ACHN (cell line): ENCODE data around the gene COPS4.
A peak's percentile ranks its signal among the peaks of the same experiment; 100 is the strongest.
"Not testable (repeated sequence)": the region's sequence is repeated elsewhere in the genome, so short reads cannot be mapped to it uniquely, and the experiment has no call there.

ENCODE experiments used
- DNase-seq: peaks from one replicate; pipeline ENCODE4 v3.0.0-alpha.2; 2015
- in situ Hi-C: cut with HindIII; loops from 2 replicates; pipeline ENCODE4 v1.10.0; 2017; ENCODE audit warnings: low sequenced_read_pairs, low pct_ligation_motif_present, low pct_unique_long_range_greater_than_20kb

COPS4 gene

DNA sequence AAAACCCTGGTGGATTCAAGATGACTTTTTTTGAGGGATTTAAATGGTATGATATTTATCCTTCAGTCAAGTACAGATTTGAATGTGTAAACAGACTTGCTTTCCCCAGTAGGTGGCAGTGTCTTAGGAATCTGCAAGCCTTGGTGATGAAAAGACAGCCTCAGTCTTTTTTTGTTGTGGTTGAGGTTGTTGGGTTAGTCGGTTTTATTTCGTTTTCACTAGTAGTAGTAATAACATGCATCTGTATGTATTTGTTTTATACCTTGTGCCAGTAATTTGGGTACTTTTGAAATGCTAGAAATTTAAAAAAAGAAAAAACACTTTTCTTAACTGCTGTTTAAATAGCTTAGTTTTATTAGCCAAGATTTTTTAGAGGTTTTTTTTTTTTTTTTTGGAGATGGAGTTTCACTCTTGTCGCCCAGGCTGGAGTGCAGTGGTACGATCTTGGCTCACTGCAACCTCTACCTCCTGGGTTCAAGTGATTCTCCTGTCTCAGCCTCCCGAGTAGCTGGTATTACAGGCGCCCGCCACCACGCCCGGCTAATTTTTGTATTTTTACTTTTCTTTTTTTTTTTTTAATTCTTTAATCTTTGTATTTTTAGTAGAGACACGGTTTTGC is 39.2 kb downstream of the COPS4 start:
- DNase-seq: peak; percentile 67
- in situ Hi-C loops: no loop called here

GRCh38 chr4:83074783-83075182 is 39.8 kb downstream of the COPS4 start:
- DNase-seq, in situ Hi-C loops: not testable (repeated sequence)

GRCh38 chr4:83075311-83076095 is 40.5 kb downstream of the COPS4 start:
- in situ Hi-C loops: no loop called here
- DNase-seq: peak; percentile 8

- in situ Hi-C loops: no loop called here
Measured at GRCh38 chr4:83080561-83080960, 45.6 kb downstream of the COPS4 start.

DNA sequence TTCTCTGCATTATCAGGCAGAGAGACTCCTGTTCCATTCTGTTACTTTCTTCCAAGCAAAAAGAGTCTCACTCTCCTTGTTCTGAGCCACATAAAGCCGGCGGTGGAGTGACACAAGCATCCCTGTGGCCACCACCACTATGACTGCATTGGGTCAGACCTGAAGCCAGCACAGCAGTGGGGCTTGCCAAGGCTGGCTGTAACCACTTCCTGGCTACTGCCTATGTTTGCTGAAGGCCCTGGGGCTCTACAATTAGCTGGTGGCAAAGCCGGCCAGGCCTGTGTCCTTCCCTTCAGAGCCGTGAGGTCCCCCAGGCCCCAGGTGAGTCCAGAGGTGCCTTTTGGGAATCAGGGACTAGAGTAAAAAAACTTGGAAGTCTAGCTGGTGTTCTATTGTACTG is 47.8 kb downstream of the COPS4 start:
- DNase-seq: no peak
- in situ Hi-C loops: no loop called here

More at GRCh38 chr4:83080561-83080960, 45.6 kb downstream of the COPS4 start:
- DNase-seq: no peak

DNA sequence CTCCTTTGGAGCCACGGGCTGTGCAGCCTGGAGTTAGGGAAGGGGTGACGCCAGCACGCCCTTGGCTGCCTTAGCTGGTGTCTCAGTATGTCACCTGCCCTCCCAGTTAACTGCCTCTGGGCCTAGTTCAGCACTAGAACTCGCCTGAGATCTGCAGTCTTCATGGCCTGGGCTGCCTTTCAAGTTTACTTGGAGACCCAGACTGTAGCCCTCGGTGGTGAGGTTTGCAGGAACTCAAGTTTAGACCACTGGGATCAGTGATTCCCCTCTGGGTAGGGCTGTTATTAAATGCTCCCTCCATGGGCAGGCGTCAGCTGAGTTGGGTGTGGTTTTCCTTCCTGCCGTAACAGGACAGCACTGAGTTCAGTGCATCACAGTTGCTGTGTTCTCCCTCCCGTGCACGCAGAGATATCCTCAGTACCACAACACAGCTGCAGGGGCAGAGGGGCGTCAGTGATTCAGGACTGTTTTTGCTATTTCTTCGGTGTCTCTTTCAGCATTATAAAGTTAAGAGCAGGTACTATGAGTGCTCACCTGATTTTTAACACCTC is 49.0 kb downstream of the COPS4 start:
- DNase-seq: no peak
- in situ Hi-C loops: no loop called here

- DNase-seq, in situ Hi-C loops: not testable (repeated sequence)
Measured at GRCh38 chr4:83084956-83085355, 50.0 kb downstream of the COPS4 start.

DNA sequence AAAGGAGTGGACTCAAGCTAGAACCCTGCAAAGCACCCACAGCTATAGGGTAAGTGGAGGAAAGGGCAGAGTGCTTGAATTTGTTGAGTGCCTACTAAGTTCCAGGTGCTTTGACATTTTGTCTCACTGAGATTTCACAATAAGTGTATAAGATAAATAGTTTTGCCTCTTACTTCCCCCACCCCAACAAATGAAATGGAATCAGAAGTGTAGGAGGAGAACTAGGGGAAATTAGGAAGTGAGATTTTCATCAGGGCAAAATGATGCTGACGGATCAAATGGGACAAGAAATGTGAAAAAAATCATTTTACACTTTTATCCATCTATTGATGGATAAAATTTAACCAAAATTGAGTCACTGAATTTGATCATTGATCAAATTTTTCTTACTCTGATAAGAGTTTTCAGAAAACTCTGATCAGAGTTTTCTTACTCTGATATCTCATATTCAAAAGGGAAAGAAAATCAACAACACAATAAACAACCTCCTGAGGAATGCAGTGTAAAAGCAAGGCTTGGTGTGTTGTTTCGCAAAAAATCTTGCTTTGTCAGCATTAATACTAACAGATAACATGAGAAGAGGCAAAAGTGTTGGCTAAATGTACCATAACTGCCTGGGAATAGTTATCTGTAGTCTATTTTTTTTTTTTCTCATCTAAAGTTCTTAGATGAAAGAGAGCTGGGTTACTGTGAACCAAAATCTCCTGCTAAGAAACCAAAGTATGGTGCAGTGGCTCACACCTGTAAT is 54.6 kb downstream of the COPS4 start:
- no peak for DNase-seq
- in situ Hi-C loops: no loop called here

GRCh38 chr4:83093060-83093640 is 58.2 kb downstream of the COPS4 start:
- in situ Hi-C loops: no loop called here
- DNase-seq: no peak

GRCh38 chr4:83096397-83096796 is 61.4 kb downstream of the COPS4 start:
- in situ Hi-C loops: no loop called here

GRCh38 chr4:83104991-83105390 is 70.0 kb downstream of the COPS4 start:
- in situ Hi-C loops: no loop called here
- no peak for DNase-seq

More at GRCh38 chr4:83096397-83096796, 61.4 kb downstream of the COPS4 start:
- no peak for DNase-seq

GRCh38 chr4:83107631-83108030 is 72.6 kb downstream of the COPS4 start:
- DNase-seq: no peak
- in situ Hi-C loops: no loop called here

GRCh38 chr4:83108101-83108861 is 73.3 kb downstream of the COPS4 start:
- no peak for DNase-seq

GRCh38 chr4:83109480-83110222 is 74.7 kb downstream of the COPS4 start:
- peak; percentile 38 for DNase-seq
- in situ Hi-C loops: no loop called here

More at GRCh38 chr4:83108101-83108861, 73.3 kb downstream of the COPS4 start:
- in situ Hi-C loops: no loop called here

GRCh38 chr4:83110223-83110945 is 75.4 kb downstream of the COPS4 start:
- peak; percentile 88 for DNase-seq
- in situ Hi-C loops: no loop called here

GRCh38 chr4:83110970-83111750 is 76.2 kb downstream of the COPS4 start:
- DNase-seq: no peak
- in situ Hi-C loops: no loop called here
